RWPE1 (cell line): ENCODE results near the gene DCDC2B.

Source experiments
- CTCF ChIA-PET: fragments of 350-600 bp; sonication (Branson Sonifier 250); formaldehyde crosslinking; extraction: SDS; loops from one replicate; lab custom pipeline; 2021; lab: Yijun Ruan, JAX
- POLR2A ChIA-PET: fragments of 400-600 bp; formaldehyde crosslinking; extraction: SDS; loops from one replicate; lab custom pipeline; 2020; ENCODE audit warnings: antibody characterized with exemption; ENCODE audit not compliant: low non-redundant PET; lab: Yijun Ruan, JAX
- DNase-seq: peaks from one replicate; pipeline ENCODE4 v3.0.0; 2012; ENCODE audit warnings: low spot score
- H3K27ac ChIP-seq: fragments of 450-650 bp; 2 replicates; pipeline ENCODE4 v1.5.1; 2017
- CTCF ChIP-seq: fragments of 450-650 bp; conservative IDR thresholded peaks from 2 replicates; pipeline ENCODE4 v1.5.1; 2017; ENCODE audit warnings: low read depth, mild to moderate bottlenecking

The DCDC2B gene

GRCh38 chr1:32224285-32224684, 15.4 kb downstream of the DCDC2B start:
- TF ChIP-seq CTCF, result no peak
- ChIA-PET CTCF (no interaction called here), POLR2A (interaction anchor here (0.6 kb wide), 1 partner anchor 67 kb away, joined by 7 read pairs; the partner anchor contains the start of gene HDAC1)
- DNase-seq, result no peak
- no peak overlapping the region for H3K27ac ChIP-seq

GRCh38 chr1:32228771-32229170, 19.9 kb downstream of the DCDC2B start:
- H3K27ac ChIP-seq, result no peak overlapping the region
- ChIA-PET CTCF (interaction anchor here (0.6 kb wide), 1 partner anchor 119 kb away, joined by 3 read pairs; no protein-coding TSS in a partner anchor), POLR2A (no interaction called here)

GRCh38 chr1:32231843-32232432, 23.0 kb downstream of the DCDC2B start:
- POLR2A ChIA-PET, result interaction anchor here (0.5 kb wide), 1 partner anchor 153 kb away, joined by 6 read pairs; no protein-coding TSS in a partner anchor
- no peak for TF ChIP-seq CTCF
- peak overlapping the region; percentile 65 for H3K27ac ChIP-seq
- DNase-seq, result no peak
- CTCF ChIA-PET, result interaction anchor here (0.6 to 1.0 kb wide), 3 partner anchors 8 to 66 kb away, joined by 3 to 5 read pairs (median 4); no protein-coding TSS in a partner anchor

More at GRCh38 chr1:32228771-32229170, 19.9 kb downstream of the DCDC2B start:
- no peak for DNase-seq
- TF ChIP-seq CTCF, result no peak

- CTCF ChIA-PET, result interaction anchor here (1.0 kb wide), 1 partner anchor 16 kb away, joined by 3 read pairs; no protein-coding TSS in a partner anchor
- POLR2A ChIA-PET, result interaction anchor here (0.8 kb wide), 1 partner anchor 9 kb away, joined by 3 read pairs; no protein-coding TSS in a partner anchor
- no peak for TF ChIP-seq CTCF
- DNase-seq, result no peak
- peak overlapping the region; percentile 65 for H3K27ac ChIP-seq
Measured at GRCh38 chr1:32232558-32233304, 23.8 kb downstream of the DCDC2B start.

- no peak for TF ChIP-seq CTCF
- peak overlapping the region; percentile 77 for H3K27ac ChIP-seq
- CTCF ChIA-PET, result no interaction called here
- POLR2A ChIA-PET, result interaction anchor here (0.6 kb wide), 1 partner anchor 13 kb away, joined by 3 read pairs; the partner anchor contains the start of genes EIF3I and TMEM234
- DNase-seq, result no peak
Measured at GRCh38 chr1:32234792-32235191, 25.9 kb downstream of the DCDC2B start.

GRCh38 chr1:32239337-32239736, 30.4 kb downstream of the DCDC2B start:
- DNase-seq, result no peak
- ChIA-PET POLR2A (no interaction called here), CTCF (interaction anchor here (1.1 to 1.2 kb wide), 2 partner anchors 13 to 77 kb away, joined by 3 read pairs; no protein-coding TSS in a partner anchor)
- no peak for TF ChIP-seq CTCF
- peak overlapping the region; percentile 63 for H3K27ac ChIP-seq
